Psoas muscle (tissue), 8 donors: ENCODE results near the gene ABCA6. TPM values are rescaled to one million over a fixed set of nuclear protein-coding genes. Genes with fewer than 3 reads are reported as not detected.

ENCODE experiments used
- ATAC-seq, 4 donors: fragments of 200-7000 bp; cut with Tn5 transposase; one replicate each; pipeline ENCODE4 v1.9.1; 2020; ENCODE audit warnings: moderate library complexity in 3 of 4, mild to moderate bottlenecking in 2 of 4
- DNase-seq, 2 donors: peaks; one replicate each; pipeline ENCODE4 v3.0.0-alpha.2; 2020
- H3K27ac ChIP-seq: fragments of 200-600 bp; one replicate; pipeline ENCODE4 v1.8.0; 2022
- H3K27me3 ChIP-seq, 3 donors: fragments of 200-600 bp in 1 of 3; one replicate each; pipeline versions ENCODE4 v1.6.1 to v1.8.0; 2013 to 2022; ENCODE audit warnings: low read length in 2 of 3, mild to moderate bottlenecking in 2 of 3, moderate library complexity in 1 of 3; ENCODE audit not compliant: insufficient read depth in 3 of 3
- H3K36me3 ChIP-seq, 2 donors: fragments of 200-600 bp in 1 of 2; one replicate each; pipeline versions ENCODE4 v1.6.1 to v1.8.0; 2013 to 2022; ENCODE audit warnings: low read depth in 1 of 2, mild to moderate bottlenecking in 1 of 2, moderate library complexity in 1 of 2; ENCODE audit not compliant: insufficient read depth in 1 of 2
- H3K4me1 ChIP-seq: fragments of 200-600 bp; one replicate; pipeline ENCODE4 v1.8.0; 2022
- H3K4me3 ChIP-seq: fragments of 200-600 bp; one replicate; pipeline ENCODE4 v1.8.0; 2022; ENCODE audit warnings: mild to moderate bottlenecking
- H3K9me3 ChIP-seq: fragments of 200-600 bp; one replicate; pipeline ENCODE4 v1.8.0; 2022
- CTCF ChIP-seq: fragments of 200-600 bp; IDR thresholded peaks from one replicate; pipeline ENCODE4 v1.8.0; 2022; ENCODE audit warnings: antibody characterized with exemption
- WGBS, 3 donors: extraction: QIAGEN DNeasy Blood & Tissue Kit; methylation state at CpG; one replicate each; pipeline versions ENCODE4 v1.1.6 to v1.1.7; 2013; 5-methylcytosine and 5-hydroxymethylcytosine counted together
- intact Hi-C, 2 donors: fragments of 100-400 bp; cut with DNase I; formaldehyde crosslinking; loops; one replicate each; pipeline versions ENCODE4 v1.11.0 to v1.14.2; 2022
- polyA plus RNA-seq, 3 donors: library from polyadenylated mRNA; stranded (reverse); fragments of 200-250 nt; gene quantifications; one replicate each; pipeline ENCODE4 v1.2.3, GENCODE V29; 2013
- total RNA-seq, 4 donors: library from RNA; stranded (reverse); fragmentation: NEBNext Ultra II Directional in 2 of 4; extraction: Animal tissue kit (Norgen Biotek cat#: 25700) in 2 of 4; gene quantifications; one replicate each; pipeline versions ENCODE4 v1.2.1 to v1.2.4, GENCODE V29; 2021 to 2023
- donor health status: healthy with polysubstance abuse.
- donor health status: DM: no; HTN: no; CAD: no; lungs with moderate emphysema.
- donor health status: Bipolar disorder and iron deficiency.
- donor health status: healthy.
- donor health status: DM: yes; HTN: yes; CAD: no.
- donor health status: DM: no; HTN: no; CAD: no.
- donor health status: DM: no; HTN: no; CAD: no.
- donor health status: DM: yes; HTN: yes; CAD: no.

The ABCA6 gene
- total and polyA plus RNA-seq, 7 donors = 2.7 to 21.2 (median 6.8) TPM

GRCh38 chr17:69117855-69118784 is 23.6 kb downstream of the ABCA6 start:
- Histone ChIP-seq H3K27ac (peak overlapping the region; percentile 23), H3K4me1 (peaks cover 35% of the 10 kb centered on the region), H3K4me3 (no peak overlapping the region), H3K36me3 (peaks cover 0 to 60% of the 10 kb centered on the region in 2 donors), H3K27me3 (no peaks in the 10 kb centered on the region), H3K9me3 (no peaks in the 10 kb centered on the region)
- DNase-seq (no peak), ATAC-seq (peak in 2 of 4 donors; percentile 33 to 57)
- 11 to 25% (median 12%) methylated on average over 2 of the region's 2 CpGs for WGBS, 3 donors
- intact Hi-C loops = no loop called here
- TF ChIP-seq CTCF = no peak

- no peak for TF ChIP-seq CTCF
- Histone ChIP-seq H3K27ac (no peak overlapping the region), H3K4me3 (no peak overlapping the region), H3K9me3 (no peaks in the 10 kb centered on the region), H3K27me3 (no peaks in the 10 kb centered on the region), H3K36me3 (peaks cover 0 to 52% of the 10 kb centered on the region in 2 donors), H3K4me1 (peaks cover 19% of the 10 kb centered on the region)
- no peak for ATAC-seq
- intact Hi-C loops = no loop called here
- no peak for DNase-seq
- 69 to 85% (median 78%) methylated on average over 1 of the region's 1 CpG for WGBS, 3 donors
These were observed 29.9 kb downstream of the ABCA6 start for GRCh38 chr17:69111794-69112193.

GRCh38 chr17:69105907-69106730 is 35.6 kb downstream of the ABCA6 start:
- H3K27ac ChIP-seq = peak overlapping the region; percentile 6
- DNase-seq (peak in 1 of 2 donors; percentile 45), ATAC-seq (peak; percentile 76 to 93 (median 86))
- H3K27me3 ChIP-seq = no peaks in the 10 kb centered on the region
- no peak overlapping the region for H3K4me3 ChIP-seq
- 33 to 41% (median 34%) methylated on average over 10 of the region's 10 CpGs for WGBS, 3 donors
- H3K9me3 ChIP-seq = no peaks in the 10 kb centered on the region
- intact Hi-C loops = no loop called here
- peak; percentile 11 for TF ChIP-seq CTCF
- H3K4me1 ChIP-seq = no peaks in the 10 kb centered on the region
- H3K36me3 ChIP-seq = peaks cover 0 to 59% of the 10 kb centered on the region in 2 donors

- no peaks in the 10 kb centered on the region for H3K9me3 ChIP-seq
- H3K27ac ChIP-seq = no peak overlapping the region
- peaks cover 0 to 55% of the 10 kb centered on the region in 2 donors for H3K36me3 ChIP-seq
- no peak for TF ChIP-seq CTCF
- no peaks in the 10 kb centered on the region for H3K4me1 ChIP-seq
- DNase-seq = no peak
- H3K4me3 ChIP-seq = no peak overlapping the region
- intact Hi-C loops = no loop called here
- WGBS, 3 donors = 80 to 87% (median 81%) methylated on average over 9 of the region's 9 CpGs
- no peaks in the 10 kb centered on the region for H3K27me3 ChIP-seq
- ATAC-seq = no peak
These were observed 38.0 kb downstream of the ABCA6 start for GRCh38 chr17:69103557-69104233.
